OCI-LY7 (cell line): ENCODE results near the gene ZNF786. TPM values are rescaled to one million over a fixed set of nuclear protein-coding genes. Genes with fewer than 3 reads are reported as not detected.

Source experiments
- BruUV-seq: library from RNA; stranded (reverse); fragments of 400-500 nt; replicated peaks from 2 replicates; lab custom pipeline; 2021; lab: Mats Ljungman, UMichigan
- CTCF ChIA-PET: fragments of 300-600 bp; sonication (Branson Sonifier 250); formaldehyde crosslinking; loops from one replicate; lab custom pipeline; 2022; ENCODE audit warnings: antibody characterized with exemption; ENCODE audit not compliant: unreplicated experiment; lab: Charles Lee
- POLR2A ChIA-PET: fragments of 300-600 bp; sonication (Branson Sonifier 250); formaldehyde crosslinking; loops from one replicate; lab custom pipeline; 2022; ENCODE audit warnings: antibody characterized with exemption; lab: Charles Lee
- DNase-seq: peaks from one replicate; pipeline ENCODE4 v3.0.0-alpha.2; 2015; ENCODE audit warnings: low spot score
- H2AFZ ChIP-seq: fragments of 200-600 bp; sonication (generic), shearing (Covaris generic); 2 replicates; pipeline ENCODE4 v1.6.1; 2014; ENCODE audit warnings: mild to moderate bottlenecking, antibody characterized with exemption, low read length, moderate library complexity
- H3K27ac ChIP-seq: fragments of 200-600 bp; sonication (generic); 2 replicates; pipeline ENCODE4 v1.5.1; 2014; ENCODE audit warnings: mixed run types, low read depth, mild to moderate bottlenecking, moderate library complexity, low read length, inconsistent platforms; ENCODE audit not compliant: poor library complexity, severe bottlenecking
- H3K36me3 ChIP-seq: fragments of 200-600 bp; sonication (generic); 2 replicates; pipeline ENCODE4 v1.6.1; 2014; ENCODE audit warnings: mild to moderate bottlenecking, antibody characterized with exemption, low read length, moderate library complexity, mixed read lengths; ENCODE audit not compliant: insufficient read depth
- H3K4me1 ChIP-seq: fragments of 200-600 bp; sonication (generic); 2 replicates; pipeline ENCODE4 v1.5.1; 2014; ENCODE audit warnings: mild to moderate bottlenecking, low read length; ENCODE audit not compliant: insufficient read depth, poor library complexity, severe bottlenecking
- H3K4me2 ChIP-seq: fragments of 200-600 bp; sonication (generic); 2 replicates; pipeline ENCODE4 v1.6.1; 2014; ENCODE audit warnings: mild to moderate bottlenecking, low read length
- H3K4me3 ChIP-seq: fragments of 200-600 bp; sonication (generic); 2 replicates; pipeline ENCODE4 v1.5.1; 2014; ENCODE audit warnings: mild to moderate bottlenecking, low read depth, low read length; ENCODE audit not compliant: poor library complexity, severe bottlenecking
- H3K79me2 ChIP-seq: fragments of 200-600 bp; sonication (generic); 2 replicates; pipeline ENCODE4 v1.6.1; 2016; ENCODE audit warnings: low read depth, mild to moderate bottlenecking, low read length, moderate library complexity, mixed read lengths; ENCODE audit not compliant: insufficient read depth
- H3K9me2 ChIP-seq: fragments of 200-600 bp; sonication (generic); 2 replicates; pipeline ENCODE4 v1.6.1; 2016; ENCODE audit warnings: mild to moderate bottlenecking, low read length, mixed read lengths; ENCODE audit not compliant: insufficient read depth
- H3K9me3 ChIP-seq: fragments of 200-600 bp; sonication (generic); 2 replicates; pipeline ENCODE4 v1.6.1; 2014; ENCODE audit warnings: mild to moderate bottlenecking, mixed run types, low read length, mixed read lengths
- H4K20me1 ChIP-seq: fragments of 200-600 bp; sonication (generic); 2 replicates; pipeline ENCODE4 v1.6.1; 2014; ENCODE audit warnings: mild to moderate bottlenecking, antibody characterized with exemption, low read length, moderate library complexity, mixed read lengths; ENCODE audit not compliant: insufficient read depth
- EZH2phosphoT487 ChIP-seq: fragments of 200-600 bp; sonication (generic); IDR thresholded peaks from 2 replicates; pipeline ENCODE4 v1.6.1; 2018; ENCODE audit warnings: low read depth, borderline replicate concordance, mild to moderate bottlenecking, mixed run types, antibody characterized with exemption, low read length, moderate library complexity, mixed read lengths
- intact Hi-C: fragments of 100-400 bp; cut with micrococcal nuclease; formaldehyde crosslinking; loops from one replicate; pipeline ENCODE4 v1.10.0; 2022; ENCODE audit not compliant: unreplicated experiment
- total RNA-seq, 2 experiments: library from RNA; depleted of rRNA in 1 of 2; stranded (reverse); fragments of >200 nt in 1 of 2; shearing (Covaris generic) in 1 of 2; gene quantifications; 2 replicates each; pipeline ENCODE4 v1.2.3, GENCODE V29; 2014 to 2022
- TF ChIP-seq, protein P1 (sequence below): fragments of 200-600 bp; sonication (generic); conservative IDR thresholded peaks from 2 replicates; pipeline ENCODE4 v1.5.1; 2014; ENCODE audit warnings: mild to moderate bottlenecking, antibody characterized with exemption, low read length, moderate library complexity, mixed read lengths

Gene ZNF786
- total RNA-seq, 2 experiments from 2014 or later, result 5.1 to 7.7 TPM

DNA sequence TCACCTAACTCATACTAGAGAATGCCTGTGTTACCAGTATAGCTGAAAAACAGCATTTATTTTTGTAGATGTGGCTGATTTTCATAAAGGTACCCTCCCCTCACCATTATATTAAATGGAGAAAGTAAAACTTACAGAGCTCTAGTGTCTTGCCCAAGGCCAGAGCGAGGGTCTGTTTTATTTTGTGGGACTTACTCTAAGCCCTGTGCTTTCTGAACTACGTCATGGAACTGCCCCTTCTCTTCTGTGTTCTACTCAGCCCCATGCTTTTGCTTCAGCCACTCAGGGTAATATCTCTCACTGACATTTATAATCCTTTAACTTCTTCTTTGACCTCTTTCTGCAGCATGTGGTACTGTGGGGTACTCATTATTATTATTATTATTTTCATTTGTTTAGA, 10.3 kb upstream of the ZNF786 start:
- no peaks in the 10 kb centered on the region for H3K9me3 ChIP-seq
- no peak for DNase-seq
- H3K4me3 ChIP-seq, result no peak overlapping the region
- intact Hi-C loops, result no loop called here
- BruUV-seq, result no TSS peak
- TF ChIP-seq, protein P1, sequence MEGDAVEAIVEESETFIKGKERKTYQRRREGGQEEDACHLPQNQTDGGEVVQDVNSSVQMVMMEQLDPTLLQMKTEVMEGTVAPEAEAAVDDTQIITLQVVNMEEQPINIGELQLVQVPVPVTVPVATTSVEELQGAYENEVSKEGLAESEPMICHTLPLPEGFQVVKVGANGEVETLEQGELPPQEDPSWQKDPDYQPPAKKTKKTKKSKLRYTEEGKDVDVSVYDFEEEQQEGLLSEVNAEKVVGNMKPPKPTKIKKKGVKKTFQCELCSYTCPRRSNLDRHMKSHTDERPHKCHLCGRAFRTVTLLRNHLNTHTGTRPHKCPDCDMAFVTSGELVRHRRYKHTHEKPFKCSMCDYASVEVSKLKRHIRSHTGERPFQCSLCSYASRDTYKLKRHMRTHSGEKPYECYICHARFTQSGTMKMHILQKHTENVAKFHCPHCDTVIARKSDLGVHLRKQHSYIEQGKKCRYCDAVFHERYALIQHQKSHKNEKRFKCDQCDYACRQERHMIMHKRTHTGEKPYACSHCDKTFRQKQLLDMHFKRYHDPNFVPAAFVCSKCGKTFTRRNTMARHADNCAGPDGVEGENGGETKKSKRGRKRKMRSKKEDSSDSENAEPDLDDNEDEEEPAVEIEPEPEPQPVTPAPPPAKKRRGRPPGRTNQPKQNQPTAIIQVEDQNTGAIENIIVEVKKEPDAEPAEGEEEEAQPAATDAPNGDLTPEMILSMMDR, result no peak
- no peak for TF ChIP-seq EZH2phosphoT487
- CTCF ChIA-PET, result no interaction called here
- no peaks in the 10 kb centered on the region for H3K79me2 ChIP-seq
- no peak overlapping the region for H3K4me2 ChIP-seq
- no peak overlapping the region for H2AFZ ChIP-seq
- H3K9me2 ChIP-seq, result no peaks in the 10 kb centered on the region
- H3K36me3 ChIP-seq, result no peaks in the 10 kb centered on the region
- no peaks in the 10 kb centered on the region for H4K20me1 ChIP-seq
- no peak overlapping the region for H3K27ac ChIP-seq
- H3K4me1 ChIP-seq, result no peaks in the 10 kb centered on the region
- POLR2A ChIA-PET, result no interaction called here

DNA sequence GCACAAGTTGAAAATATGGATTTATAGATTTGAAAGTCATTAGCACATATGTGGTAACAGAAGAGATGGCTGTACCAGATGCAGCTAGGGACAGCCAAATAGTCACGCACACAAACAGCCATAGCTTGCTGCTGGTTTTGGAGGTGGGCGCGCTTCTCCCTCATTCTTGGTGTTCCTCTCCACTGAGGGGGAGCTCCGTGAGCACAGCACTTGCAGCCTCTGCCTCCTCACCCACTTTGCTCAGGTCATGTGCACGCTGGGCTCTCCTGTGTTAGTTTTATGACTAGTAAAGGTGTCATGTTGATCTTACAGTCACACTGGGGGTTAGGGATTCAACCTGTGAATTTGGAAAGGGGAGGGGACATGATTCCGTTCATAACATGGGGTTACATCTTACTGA, 8.5 kb upstream of the ZNF786 start:
- no peaks in the 10 kb centered on the region for H3K4me1 ChIP-seq
- DNase-seq, result no peak
- no peak overlapping the region for H3K27ac ChIP-seq
- ChIA-PET POLR2A (interaction anchor here (1.3 kb wide), 1 partner anchor 26 kb away, joined by 5 read pairs; no protein-coding TSS in a partner anchor), CTCF (no interaction called here)
- no peaks in the 10 kb centered on the region for H3K36me3 ChIP-seq
- H3K9me2 ChIP-seq, result no peaks in the 10 kb centered on the region
- no peaks in the 10 kb centered on the region for H3K79me2 ChIP-seq
- no peak overlapping the region for H3K4me2 ChIP-seq
- BruUV-seq, result no TSS peak
- H3K9me3 ChIP-seq, result no peaks in the 10 kb centered on the region
- H2AFZ ChIP-seq, result no peak overlapping the region
- H3K4me3 ChIP-seq, result no peak overlapping the region
- intact Hi-C loops, result no loop called here
- TF ChIP-seq EZH2phosphoT487, result no peak
- no peaks in the 10 kb centered on the region for H4K20me1 ChIP-seq

DNA sequence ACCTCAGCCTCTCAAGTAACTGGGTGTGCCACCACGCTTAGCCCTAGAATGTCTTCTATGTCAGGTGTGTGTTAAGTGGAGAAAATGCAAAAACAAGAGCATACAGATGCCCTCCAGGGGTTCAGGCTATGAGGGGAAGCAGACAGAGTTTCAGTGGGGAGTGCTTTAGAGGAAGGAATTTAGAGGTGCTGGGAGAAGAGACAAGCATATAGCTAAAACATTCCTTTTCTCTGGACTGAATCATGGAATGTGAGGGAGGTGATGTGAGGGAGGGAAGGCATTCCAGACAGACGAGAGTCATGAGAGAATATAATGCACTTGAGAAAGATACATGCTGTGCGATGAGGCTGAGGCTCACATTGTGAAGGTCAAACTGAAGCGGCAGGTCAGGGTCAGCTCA, 6.6 kb upstream of the ZNF786 start:
- peaks cover 15% of the 10 kb centered on the region for H3K4me1 ChIP-seq
- H3K9me2 ChIP-seq, result no peaks in the 10 kb centered on the region
- TF ChIP-seq, protein P1, result no peak
- TF ChIP-seq EZH2phosphoT487, result no peak
- ChIA-PET POLR2A (interaction anchor here (0.6 to 2.0 kb wide), 3 partner anchors 11 to 260 kb away, joined by 3 to 7 read pairs (median 3); no protein-coding TSS in a partner anchor), CTCF (no interaction called here)
- H3K79me2 ChIP-seq, result no peaks in the 10 kb centered on the region
- H3K4me3 ChIP-seq, result no peak overlapping the region
- BruUV-seq, result no TSS peak
- intact Hi-C loops, result no loop called here
- no peaks in the 10 kb centered on the region for H3K9me3 ChIP-seq
- H3K27ac ChIP-seq, result no peak overlapping the region
- no peaks in the 10 kb centered on the region for H3K36me3 ChIP-seq
- DNase-seq, result no peak
- H4K20me1 ChIP-seq, result no peaks in the 10 kb centered on the region
- H3K4me2 ChIP-seq, result no peak overlapping the region
- no peak overlapping the region for H2AFZ ChIP-seq
